ENCODE measurements around the gene WRAP53.

DNA sequence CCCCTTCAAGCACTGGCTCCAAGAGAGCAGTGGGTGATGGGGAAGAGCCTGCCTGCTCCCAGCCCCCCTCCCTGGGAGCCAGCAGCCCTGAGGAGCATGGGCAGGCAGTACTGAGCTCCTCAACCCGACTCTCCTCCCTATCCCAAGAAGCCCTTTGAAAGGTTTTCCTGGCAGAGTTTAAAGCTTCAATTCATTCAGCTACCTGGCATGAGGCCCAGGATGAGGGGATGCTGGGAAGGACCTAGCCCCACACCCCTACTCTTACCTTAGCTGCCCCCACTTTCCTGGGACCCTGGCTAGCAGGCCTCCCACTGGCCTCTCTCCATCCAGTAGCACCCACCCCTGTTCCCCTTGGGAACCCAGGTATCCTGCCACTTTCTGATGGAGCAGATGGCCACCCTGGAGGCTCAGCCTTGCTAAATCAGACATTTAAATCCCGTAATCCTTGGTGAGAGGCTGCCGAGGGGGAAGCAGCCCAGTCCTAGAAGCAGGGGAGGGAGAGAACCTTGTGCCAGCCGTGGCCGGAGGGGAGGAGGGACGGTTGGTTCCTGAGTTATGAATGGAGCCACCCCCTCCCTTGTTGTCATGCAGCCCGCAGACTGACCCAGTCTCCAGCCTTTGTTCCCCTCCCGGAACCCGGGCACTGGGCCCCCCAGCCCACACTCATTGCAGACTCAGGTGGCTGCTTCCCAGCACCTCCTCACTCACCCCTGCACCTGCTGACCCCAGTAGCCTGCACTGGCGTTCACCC lies 20.4 kb upstream of the WRAP53 start:
- TF ChIP-seq RAD21 (IDR thresholded peaks at IDR 0.05; ENCODE audit: low read depth) (no peak), TCF12 (IDR thresholded peaks at IDR 0.05; ENCODE audit: low read depth) (no peak), CREB1 (IDR thresholded peaks at IDR 0.05; ENCODE audit: low read depth) (no peak)

Data from Ishikawa (cell line).